Activated gamma-delta T cell (primary cell): ENCODE data around the gene POLR2F.
"Not testable (repeated sequence)": the region's sequence is repeated elsewhere in the genome, so short reads cannot be mapped to it uniquely, and the experiment has no call there.

Experiments used
- DNase-seq: peaks from one replicate; lab custom pipeline; 2025; lab: John Stamatoyannopoulos, UW

Gene POLR2F

GRCh38 chr22:37925330-37925729, 28.2 kb upstream of the POLR2F start:
- DNase-seq = no peak

- no peak for DNase-seq
Measured at GRCh38 chr22:37925767-37926166, 27.7 kb upstream of the POLR2F start.

GRCh38 chr22:37926358-37926757, 27.1 kb upstream of the POLR2F start:
- no peak for DNase-seq

GRCh38 chr22:37926771-37927636, 26.5 kb upstream of the POLR2F start:
- no peak for DNase-seq

- no peak for DNase-seq
Measured at GRCh38 chr22:37927637-37927936, 25.9 kb upstream of the POLR2F start.

DNA sequence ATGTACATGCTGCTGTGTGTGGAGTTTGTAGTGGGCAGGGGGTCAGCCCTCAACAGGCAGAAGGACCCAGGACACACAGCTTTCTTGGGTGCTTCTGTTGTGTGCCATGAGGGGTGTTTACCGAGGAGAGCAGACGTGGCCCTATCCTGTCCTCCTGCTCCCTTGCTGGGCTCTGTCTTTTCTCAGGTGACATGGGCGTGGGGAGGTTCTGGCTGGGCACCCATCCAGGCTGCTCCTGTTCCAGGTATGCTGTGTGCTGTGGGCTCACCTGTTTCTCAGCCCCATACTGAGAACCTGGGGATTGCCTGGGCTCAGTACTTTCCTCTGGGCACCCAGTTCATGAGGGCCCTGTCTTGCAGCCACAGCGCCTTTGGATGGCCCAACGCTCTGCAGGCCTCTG, 24.1 kb upstream of the POLR2F start:
- no peak for DNase-seq

DNA sequence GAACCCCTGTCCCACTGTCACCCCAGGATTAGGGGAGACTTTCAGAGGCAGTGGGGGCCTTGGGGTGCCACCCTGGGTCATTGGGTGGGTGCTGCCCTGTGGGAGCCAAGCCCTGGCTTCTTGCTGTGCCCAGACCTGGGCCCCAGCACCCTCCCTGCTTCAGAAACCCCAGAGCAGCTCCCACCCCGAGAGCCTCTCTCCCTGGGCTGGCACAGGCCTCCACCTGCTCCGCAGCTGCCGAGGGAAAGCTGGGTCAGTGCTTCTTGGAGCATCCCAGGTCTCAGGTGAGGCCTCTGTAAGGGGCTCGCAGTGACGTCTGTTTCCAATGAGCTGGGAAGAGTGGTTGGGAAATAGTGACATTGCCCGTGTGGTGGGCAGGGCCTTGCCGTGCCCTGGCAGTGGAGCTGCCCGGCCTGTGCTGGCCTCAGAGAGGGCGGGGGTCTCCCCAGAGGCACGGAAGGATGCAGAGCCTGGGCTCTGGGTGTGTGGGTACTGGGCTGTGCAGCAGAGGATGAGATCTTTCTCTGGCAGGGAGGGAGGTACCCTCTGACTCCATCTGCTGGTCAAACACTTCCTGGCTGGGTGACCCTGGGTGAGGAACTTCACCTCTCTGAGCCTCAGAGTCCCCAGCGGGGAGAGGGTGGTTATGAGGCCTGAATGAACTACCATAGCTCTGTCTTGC, 23.1 kb upstream of the POLR2F start:
- DNase-seq = no peak

GRCh38 chr22:37930952-37931440, 22.5 kb upstream of the POLR2F start:
- no peak for DNase-seq

DNA sequence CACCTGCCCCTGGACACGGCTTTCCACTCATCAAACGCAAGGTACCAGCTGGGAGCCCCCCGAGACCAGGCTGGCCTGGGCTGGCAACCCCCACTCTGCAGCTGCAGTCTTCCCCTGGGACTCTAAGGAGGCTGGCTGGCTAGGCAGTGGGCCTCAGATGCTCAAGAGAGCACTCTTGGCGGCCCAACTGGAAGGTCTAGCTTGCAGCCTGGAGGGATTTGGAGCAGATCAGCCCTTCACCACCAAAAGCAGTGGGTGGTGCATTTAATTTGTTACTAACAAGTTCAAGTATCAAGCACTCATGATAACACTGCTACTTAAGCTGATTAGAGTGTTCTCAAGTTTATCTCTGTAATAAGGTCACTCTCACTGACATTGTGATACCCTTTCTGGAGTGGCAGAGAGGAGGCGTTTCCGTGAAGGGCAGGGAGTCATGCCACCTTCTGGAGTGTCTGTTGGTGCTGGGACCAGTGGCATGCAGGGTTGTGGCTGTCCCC, 21.6 kb upstream of the POLR2F start:
- no peak for DNase-seq

- no peak for DNase-seq
Measured at GRCh38 chr22:37932401-37932800, 21.1 kb upstream of the POLR2F start.

DNA sequence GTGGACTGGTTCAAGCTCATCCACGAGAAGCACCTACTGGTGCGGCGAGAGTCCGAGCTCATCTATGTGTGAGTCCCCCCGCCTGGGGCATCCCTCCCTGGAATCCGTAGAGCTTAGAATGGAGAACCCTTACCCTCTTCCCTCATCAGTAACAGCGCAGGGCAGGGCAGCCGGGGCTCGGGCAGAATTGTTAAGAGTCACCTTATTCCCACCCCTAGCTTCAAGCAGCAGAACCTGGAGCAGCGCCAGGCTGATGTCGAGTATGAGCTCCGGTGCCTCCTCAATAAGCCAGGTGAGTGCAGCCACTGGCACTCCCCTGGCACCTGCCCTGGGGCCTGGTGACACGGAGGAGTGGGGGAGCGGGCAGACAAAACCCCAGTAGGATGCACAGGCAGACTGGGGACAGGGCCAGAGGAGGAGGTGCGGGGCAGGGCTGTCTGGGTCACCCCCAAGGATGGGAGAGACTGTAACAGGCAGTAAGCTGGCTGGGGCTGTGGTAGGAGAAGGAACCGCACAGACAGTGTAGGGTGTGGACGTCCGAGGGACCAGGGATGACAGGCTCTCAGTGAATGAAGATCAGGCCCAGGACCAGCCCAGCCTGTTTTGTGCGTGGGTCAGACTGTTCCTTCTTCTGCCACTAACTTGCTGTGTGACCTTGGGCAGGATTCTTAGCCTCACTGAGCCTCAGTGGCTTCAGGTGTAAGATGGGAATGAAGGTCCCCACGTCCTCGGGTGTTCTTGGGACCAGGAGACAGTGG, 20.5 kb upstream of the POLR2F start:
- no peak for DNase-seq

- peak; percentile 55 for DNase-seq
Measured at GRCh38 chr22:37933711-37934376, 19.7 kb upstream of the POLR2F start.

GRCh38 chr22:37940698-37941376, 12.7 kb upstream of the POLR2F start:
- DNase-seq = no peak

GRCh38 chr22:37942133-37942532, 11.4 kb upstream of the POLR2F start:
- DNase-seq = no peak

DNA sequence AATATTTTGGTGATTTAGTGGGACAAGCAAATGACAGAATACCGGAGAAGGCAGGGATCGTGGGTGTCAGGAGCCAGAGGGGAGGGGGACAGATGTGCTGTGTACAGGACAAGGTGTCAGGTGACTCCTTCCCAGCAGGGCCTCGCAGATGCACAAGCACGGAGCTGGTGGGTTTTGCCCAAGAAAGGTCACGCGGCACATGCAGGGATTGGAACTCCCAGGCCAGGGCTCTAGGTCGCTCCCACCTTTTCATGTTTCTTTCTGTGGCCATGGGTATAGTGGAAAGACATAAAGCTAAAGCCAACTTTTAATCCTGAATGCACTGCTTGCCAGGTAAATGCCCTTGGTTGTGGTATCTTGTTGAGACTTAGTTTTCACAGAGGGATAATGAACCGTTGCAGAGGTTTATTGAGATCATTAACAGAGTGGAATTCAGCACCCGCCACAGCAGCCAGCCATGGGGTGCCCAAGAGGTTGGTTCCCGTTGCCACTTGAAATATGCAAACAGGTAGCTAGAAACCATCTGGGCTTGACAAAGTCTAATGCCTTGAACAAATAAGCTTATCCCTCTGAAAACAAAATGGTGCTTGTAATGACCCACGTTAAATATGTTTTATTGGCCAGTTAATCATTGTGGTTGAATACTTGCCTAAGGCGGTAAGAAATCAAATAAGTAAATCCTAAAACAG, 10.2 kb upstream of the POLR2F start:
- DNase-seq = no peak

- DNase-seq = no peak
Measured at GRCh38 chr22:37943825-37944198, 9.7 kb upstream of the POLR2F start.

- DNase-seq = not testable (repeated sequence)
Measured at GRCh38 chr22:37944423-37944822, 9.1 kb upstream of the POLR2F start.

- DNase-seq = not testable (repeated sequence)
Measured at GRCh38 chr22:37947142-37947795, 6.2 kb upstream of the POLR2F start.

GRCh38 chr22:37951305-37951704, 2.2 kb upstream of the POLR2F start:
- no peak for DNase-seq

- not testable (repeated sequence) for DNase-seq
Measured at GRCh38 chr22:37952629-37953028, 870 bp upstream of the POLR2F start.
